Psoas muscle (tissue), 8 donors: ENCODE measurements around the gene GRPEL2. TPM values are rescaled to one million over a fixed set of nuclear protein-coding genes. Genes with fewer than 3 reads are reported as not detected.
A peak's percentile ranks its signal among the peaks of the same experiment; 100 is the strongest.

ENCODE experiments used
- ATAC-seq, 4 donors: fragments of 200-7000 bp; cut with Tn5 transposase; one replicate each; pipeline ENCODE4 v1.9.1; 2020; ENCODE audit warnings: moderate library complexity in 3 of 4, mild to moderate bottlenecking in 2 of 4
- DNase-seq, 2 donors: peaks; one replicate each; pipeline ENCODE4 v3.0.0-alpha.2; 2020
- H3K27ac ChIP-seq: fragments of 200-600 bp; one replicate; pipeline ENCODE4 v1.8.0; 2022
- H3K27me3 ChIP-seq, 3 donors: fragments of 200-600 bp in 1 of 3; one replicate each; pipeline versions ENCODE4 v1.6.1 to v1.8.0; 2013 to 2022; ENCODE audit warnings: low read length in 2 of 3, mild to moderate bottlenecking in 2 of 3, moderate library complexity in 1 of 3; ENCODE audit not compliant: insufficient read depth in 3 of 3
- H3K36me3 ChIP-seq, 2 donors: fragments of 200-600 bp in 1 of 2; one replicate each; pipeline versions ENCODE4 v1.6.1 to v1.8.0; 2013 to 2022; ENCODE audit warnings: low read depth in 1 of 2, mild to moderate bottlenecking in 1 of 2, moderate library complexity in 1 of 2; ENCODE audit not compliant: insufficient read depth in 1 of 2
- H3K4me1 ChIP-seq: fragments of 200-600 bp; one replicate; pipeline ENCODE4 v1.8.0; 2022
- H3K4me3 ChIP-seq: fragments of 200-600 bp; one replicate; pipeline ENCODE4 v1.8.0; 2022; ENCODE audit warnings: mild to moderate bottlenecking
- H3K9me3 ChIP-seq: fragments of 200-600 bp; one replicate; pipeline ENCODE4 v1.8.0; 2022
- WGBS, 3 donors: extraction: QIAGEN DNeasy Blood & Tissue Kit; methylation state at CpG; one replicate each; pipeline versions ENCODE4 v1.1.6 to v1.1.7; 2013; 5-methylcytosine and 5-hydroxymethylcytosine counted together
- intact Hi-C, 2 donors: fragments of 100-400 bp; cut with DNase I; formaldehyde crosslinking; loops; one replicate each; pipeline versions ENCODE4 v1.11.0 to v1.14.2; 2022
- polyA plus RNA-seq, 3 donors: library from polyadenylated mRNA; stranded (reverse); fragments of 200-250 nt; gene quantifications; one replicate each; pipeline ENCODE4 v1.2.3, GENCODE V29; 2013
- total RNA-seq, 4 donors: library from RNA; stranded (reverse); fragmentation: NEBNext Ultra II Directional in 2 of 4; extraction: Animal tissue kit (Norgen Biotek cat#: 25700) in 2 of 4; gene quantifications; one replicate each; pipeline versions ENCODE4 v1.2.1 to v1.2.4, GENCODE V29; 2021 to 2023
- TF ChIP-seq, protein P1 (sequence below): fragments of 200-600 bp; IDR thresholded peaks from one replicate; pipeline ENCODE4 v1.8.0; 2022; ENCODE audit warnings: antibody characterized with exemption
- donor health status: healthy with polysubstance abuse.
- donor health status: DM: no; HTN: no; CAD: no; lungs with moderate emphysema.
- donor health status: Bipolar disorder and iron deficiency.
- donor health status: healthy.
- donor health status: DM: yes; HTN: yes; CAD: no.
- donor health status: DM: no; HTN: no; CAD: no.
- donor health status: DM: no; HTN: no; CAD: no.
- donor health status: DM: yes; HTN: yes; CAD: no.

The GRPEL2 gene
- total and polyA plus RNA-seq, 7 donors, result 4.7 to 11.6 (median 10.2) TPM

DNA sequence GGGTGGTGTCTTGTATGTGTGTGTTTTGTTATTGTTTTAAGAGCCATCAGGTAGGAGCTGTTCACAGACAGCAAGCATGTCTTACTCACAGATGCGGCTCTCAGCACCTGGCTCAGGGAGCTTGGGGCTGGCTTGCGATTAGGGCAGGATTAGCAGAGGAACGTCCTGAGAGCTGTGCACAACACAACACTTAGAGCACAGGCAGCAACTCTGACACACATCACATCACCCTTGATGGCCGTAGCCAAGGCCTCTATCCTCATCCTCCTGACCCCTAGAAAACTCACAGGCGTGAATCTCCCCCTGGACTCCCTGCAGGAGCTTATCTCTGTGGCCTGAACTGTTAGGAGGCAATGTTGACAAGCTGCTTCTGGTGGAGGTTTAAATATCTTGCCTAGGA lies 40.9 kb downstream of the GRPEL2 start:
- Histone ChIP-seq H3K27me3 (peaks cover 0 to 1% (median 0%) of the 10 kb centered on the region in 3 donors), H3K9me3 (no peaks in the 10 kb centered on the region), H3K27ac (peak overlapping the region; percentile 63), H3K4me3 (no peak overlapping the region), H3K4me1 (peaks cover 38% of the 10 kb centered on the region), H3K36me3 (no peaks in the 10 kb centered on the region)
- intact Hi-C loops, result no loop called here
- 46 to 59% (median 50%) methylated on average over 5 of the region's 5 CpGs for WGBS, 3 donors
- TF ChIP-seq, protein P1, sequence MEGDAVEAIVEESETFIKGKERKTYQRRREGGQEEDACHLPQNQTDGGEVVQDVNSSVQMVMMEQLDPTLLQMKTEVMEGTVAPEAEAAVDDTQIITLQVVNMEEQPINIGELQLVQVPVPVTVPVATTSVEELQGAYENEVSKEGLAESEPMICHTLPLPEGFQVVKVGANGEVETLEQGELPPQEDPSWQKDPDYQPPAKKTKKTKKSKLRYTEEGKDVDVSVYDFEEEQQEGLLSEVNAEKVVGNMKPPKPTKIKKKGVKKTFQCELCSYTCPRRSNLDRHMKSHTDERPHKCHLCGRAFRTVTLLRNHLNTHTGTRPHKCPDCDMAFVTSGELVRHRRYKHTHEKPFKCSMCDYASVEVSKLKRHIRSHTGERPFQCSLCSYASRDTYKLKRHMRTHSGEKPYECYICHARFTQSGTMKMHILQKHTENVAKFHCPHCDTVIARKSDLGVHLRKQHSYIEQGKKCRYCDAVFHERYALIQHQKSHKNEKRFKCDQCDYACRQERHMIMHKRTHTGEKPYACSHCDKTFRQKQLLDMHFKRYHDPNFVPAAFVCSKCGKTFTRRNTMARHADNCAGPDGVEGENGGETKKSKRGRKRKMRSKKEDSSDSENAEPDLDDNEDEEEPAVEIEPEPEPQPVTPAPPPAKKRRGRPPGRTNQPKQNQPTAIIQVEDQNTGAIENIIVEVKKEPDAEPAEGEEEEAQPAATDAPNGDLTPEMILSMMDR, result no peak
- DNase-seq (no peak), ATAC-seq (peak in 1 of 4 donors; percentile 32)

DNA sequence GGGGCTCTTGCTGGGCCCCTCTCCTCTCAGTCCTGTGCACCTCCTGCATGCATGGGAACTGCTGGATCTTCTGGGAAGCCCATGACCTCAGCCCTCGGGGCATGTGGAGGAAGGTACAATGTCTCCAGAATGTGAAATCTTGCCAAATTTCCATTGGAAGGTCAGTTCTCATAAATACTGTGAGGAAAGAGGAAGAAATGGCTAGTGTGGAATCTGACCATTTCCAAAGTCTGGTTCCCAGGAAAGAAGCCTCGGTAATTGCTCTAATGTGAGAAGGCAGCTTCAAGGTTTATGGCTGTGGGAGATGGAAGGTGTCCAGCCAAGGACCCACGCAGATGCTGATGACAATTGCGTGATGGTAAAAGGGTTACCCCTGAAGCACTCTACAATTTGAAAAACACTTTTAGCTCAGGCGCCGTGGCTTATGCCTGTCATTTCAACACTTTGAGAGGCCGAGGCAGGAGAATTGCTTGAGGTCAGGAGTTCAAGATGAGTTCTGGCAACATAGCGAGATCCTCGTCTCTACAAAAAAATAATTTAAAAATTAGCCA lies 41.9 kb downstream of the GRPEL2 start:
- intact Hi-C loops, result no loop called here
- H3K36me3 ChIP-seq, result no peaks in the 10 kb centered on the region
- H3K9me3 ChIP-seq, result no peaks in the 10 kb centered on the region
- ATAC-seq (no peak), DNase-seq (no peak)
- TF ChIP-seq, protein P1, result no peak
- peak overlapping the region; percentile 63 for H3K27ac ChIP-seq
- H3K4me1 ChIP-seq, result peaks cover 36% of the 10 kb centered on the region
- WGBS, 3 donors, result 44 to 63% (median 58%) methylated on average over 9 of the region's 9 CpGs
- H3K27me3 ChIP-seq, result peaks cover 0 to 2% (median 0%) of the 10 kb centered on the region in 3 donors
- no peak overlapping the region for H3K4me3 ChIP-seq

DNA sequence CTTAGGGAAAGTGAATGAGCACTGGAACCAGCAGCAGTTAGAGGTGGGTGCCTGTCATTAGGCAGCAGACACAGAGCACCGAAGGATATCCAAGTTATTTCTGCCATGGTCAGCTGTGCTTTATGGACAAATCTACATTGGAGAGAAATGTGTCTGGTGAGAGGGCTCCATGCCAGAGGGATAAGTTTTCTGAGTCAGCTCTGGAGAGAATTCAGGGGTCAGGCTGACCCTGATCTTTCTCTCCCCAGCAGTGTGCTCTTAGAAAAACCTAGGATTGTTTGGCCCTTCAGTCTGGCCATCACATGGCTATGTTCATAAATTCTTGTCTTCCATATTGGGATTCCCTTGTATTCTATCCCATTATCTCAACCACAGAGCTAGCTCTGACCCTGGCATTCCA lies 42.7 kb downstream of the GRPEL2 start:
- Histone ChIP-seq H3K27ac (peak overlapping the region; percentile 63), H3K4me3 (no peak overlapping the region), H3K27me3 (peaks cover 0 to 2% (median 0%) of the 10 kb centered on the region in 3 donors), H3K4me1 (peaks cover 28% of the 10 kb centered on the region), H3K36me3 (no peaks in the 10 kb centered on the region), H3K9me3 (no peaks in the 10 kb centered on the region)
- TF ChIP-seq, protein P1, result no peak
- WGBS, 3 donors, result 15 to 35% (median 17%) methylated on average over 1 of the region's 1 CpG
- ATAC-seq (peak in 2 of 4 donors; percentile 38 to 44), DNase-seq (no peak)
- intact Hi-C loops, result no loop called here

DNA sequence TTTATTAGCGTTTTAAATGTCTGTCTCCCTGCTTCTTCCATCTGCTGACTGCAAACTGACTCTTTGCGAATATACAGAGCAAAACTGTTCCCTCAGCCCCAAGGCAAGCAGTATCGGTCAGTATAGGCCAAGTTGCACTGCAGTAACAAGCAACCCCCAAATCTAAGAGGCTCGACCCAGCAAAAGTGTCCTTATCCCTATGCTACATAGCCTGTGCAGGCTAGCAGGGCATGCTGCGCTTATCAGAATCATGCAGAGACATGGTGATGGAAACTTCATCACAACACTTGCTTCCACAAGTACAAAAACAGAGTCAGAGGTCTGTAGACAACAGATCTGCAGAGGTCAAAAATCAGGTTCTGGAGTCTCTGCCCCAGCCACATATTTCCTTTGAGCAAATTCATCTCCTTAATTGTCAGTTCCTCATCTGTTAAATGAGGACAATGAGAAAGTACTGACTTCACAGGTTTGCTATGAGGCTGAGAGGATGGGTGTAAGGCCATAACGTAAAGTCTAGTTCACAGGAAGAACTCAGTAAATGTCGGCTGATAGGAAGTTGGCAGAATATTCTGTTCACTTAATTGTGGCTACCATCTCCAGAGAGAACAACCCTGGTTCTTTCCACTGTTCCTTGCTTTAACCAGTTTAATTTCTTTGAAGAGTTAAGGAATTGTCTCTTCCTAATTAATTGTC lies 43.3 kb downstream of the GRPEL2 start:
- intact Hi-C loops, result no loop called here
- Histone ChIP-seq H3K36me3 (no peaks in the 10 kb centered on the region), H3K27ac (peak overlapping the region; percentile 63), H3K27me3 (peaks cover 0 to 2% (median 0%) of the 10 kb centered on the region in 3 donors), H3K9me3 (no peaks in the 10 kb centered on the region), H3K4me1 (peaks cover 21% of the 10 kb centered on the region), H3K4me3 (no peak overlapping the region)
- DNase-seq (no peak), ATAC-seq (no peak)
- TF ChIP-seq, protein P1, result no peak
- WGBS, 3 donors, result 76 to 80% (median 79%) methylated on average over 7 of the region's 7 CpGs
